ENCODE data around the gene FOXN3.
"Not testable (repeated sequence)": the region's sequence is repeated elsewhere in the genome, so short reads cannot be mapped to it uniquely, and the experiment has no call there.

The FOXN3 gene

DNA sequence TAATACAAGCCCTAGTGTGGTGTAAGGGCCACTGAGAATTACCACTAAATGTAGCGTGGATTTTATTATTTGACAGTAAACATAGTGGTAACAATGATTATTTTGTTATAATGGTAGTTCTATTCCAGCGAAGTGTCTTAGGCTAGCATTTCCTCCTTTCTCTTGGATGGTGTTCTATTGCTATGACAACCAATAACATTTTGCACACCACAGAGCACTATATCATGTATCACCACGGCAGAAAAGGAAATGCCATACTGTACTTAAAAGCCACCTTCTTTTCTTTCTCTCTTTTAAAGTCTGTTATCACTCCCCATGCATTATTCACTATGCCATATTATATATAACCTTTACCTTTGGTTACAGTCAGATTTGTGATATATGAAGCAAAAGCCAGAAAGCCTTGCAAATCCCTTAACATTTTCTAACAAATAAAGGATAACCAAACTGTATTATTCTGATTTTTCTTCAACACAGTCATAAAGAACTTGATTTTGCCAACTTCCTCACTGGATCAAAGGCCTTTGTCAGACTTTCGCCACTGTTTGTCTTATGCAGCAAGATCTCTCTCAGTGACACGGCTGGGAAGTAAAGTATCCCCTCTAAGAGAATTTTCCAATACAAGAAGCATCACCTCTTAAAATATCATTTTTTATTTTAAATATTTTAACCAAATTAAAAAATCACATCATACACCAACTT is 195.8 kb downstream of the FOXN3 start:
- peak in 2 of 3 experiments; percentile 61 to 65 for DNase-seq

DNA sequence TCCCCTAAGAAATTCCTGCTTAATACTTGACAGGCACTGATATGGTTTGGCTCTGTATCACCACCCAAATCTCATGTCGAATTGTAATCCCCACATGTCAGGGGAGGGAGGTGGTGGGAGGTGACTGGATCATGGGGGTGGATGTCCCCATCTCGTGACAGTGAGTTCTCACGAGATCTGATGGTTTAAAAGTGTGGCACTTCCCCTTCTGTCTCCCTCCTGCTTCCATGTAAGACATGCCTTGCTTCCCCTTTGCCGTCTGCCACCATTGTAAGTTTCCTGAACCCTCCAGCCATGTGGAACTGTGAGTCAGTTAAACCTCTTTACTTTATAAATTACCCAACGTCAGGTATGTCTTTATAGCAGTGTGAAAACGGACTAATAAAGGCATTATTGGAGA is 198.0 kb downstream of the FOXN3 start:
- no peak for DNase-seq

DNA sequence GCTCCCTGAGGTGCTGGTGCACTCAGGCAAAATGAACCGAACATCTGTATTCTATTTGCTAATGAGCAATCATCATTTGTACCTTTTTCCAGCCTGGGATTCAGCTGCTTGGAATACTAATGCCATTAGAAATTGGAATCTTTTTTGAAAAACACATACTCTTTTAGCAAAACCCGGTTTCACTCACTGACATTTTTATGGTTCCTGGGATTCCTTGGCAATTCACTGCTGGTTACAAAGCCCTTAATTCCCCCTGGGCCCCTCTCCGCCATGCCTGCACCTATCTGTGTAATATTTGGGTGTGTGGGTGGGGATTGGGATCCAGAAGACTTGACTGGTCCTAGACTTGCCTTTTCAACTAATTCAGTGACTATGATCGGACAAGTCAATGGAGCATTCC is 199.1 kb downstream of the FOXN3 start:
- no peak for DNase-seq

DNA sequence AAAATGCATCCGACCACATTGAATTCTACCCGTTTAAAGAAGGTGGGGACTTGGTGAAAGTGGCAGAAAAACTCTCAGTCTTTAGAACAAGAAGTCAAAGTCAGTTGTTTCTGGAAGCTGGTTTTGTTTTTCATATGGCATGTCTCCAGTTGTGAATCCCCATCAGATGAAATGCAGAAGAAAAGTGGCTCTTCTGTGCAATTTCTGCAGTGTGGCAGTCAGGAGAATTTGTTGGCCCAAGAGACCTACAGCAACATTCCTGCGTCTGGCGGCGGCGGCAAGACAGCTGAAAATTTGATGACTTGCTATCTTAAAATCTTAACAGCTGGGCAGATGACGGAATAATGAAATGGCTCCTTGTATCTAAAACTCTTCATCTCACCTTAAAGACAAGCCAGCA is 201.5 kb downstream of the FOXN3 start:
- no peak for DNase-seq

DNA sequence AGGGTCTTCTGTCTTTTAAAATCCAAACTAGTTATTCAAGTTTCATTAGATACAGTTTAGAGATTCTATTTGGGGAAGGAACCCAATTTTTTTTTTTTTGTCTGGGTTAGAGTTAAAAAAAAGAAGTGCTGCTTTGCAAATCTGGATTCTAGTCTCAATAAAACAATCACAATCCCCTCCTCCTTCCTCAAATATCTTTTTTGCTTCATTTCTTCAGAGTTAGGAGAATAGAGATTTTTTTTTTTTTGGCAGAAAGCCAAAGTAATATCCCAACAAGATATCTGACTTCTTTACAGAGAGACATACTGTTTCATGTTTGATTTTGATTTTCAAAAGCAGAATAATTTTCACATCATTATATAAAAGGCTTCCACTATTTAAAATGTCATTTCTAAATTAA is 201.9 kb downstream of the FOXN3 start:
- DNase-seq, result peak in 1 of 3 experiments; percentile 40

DNA sequence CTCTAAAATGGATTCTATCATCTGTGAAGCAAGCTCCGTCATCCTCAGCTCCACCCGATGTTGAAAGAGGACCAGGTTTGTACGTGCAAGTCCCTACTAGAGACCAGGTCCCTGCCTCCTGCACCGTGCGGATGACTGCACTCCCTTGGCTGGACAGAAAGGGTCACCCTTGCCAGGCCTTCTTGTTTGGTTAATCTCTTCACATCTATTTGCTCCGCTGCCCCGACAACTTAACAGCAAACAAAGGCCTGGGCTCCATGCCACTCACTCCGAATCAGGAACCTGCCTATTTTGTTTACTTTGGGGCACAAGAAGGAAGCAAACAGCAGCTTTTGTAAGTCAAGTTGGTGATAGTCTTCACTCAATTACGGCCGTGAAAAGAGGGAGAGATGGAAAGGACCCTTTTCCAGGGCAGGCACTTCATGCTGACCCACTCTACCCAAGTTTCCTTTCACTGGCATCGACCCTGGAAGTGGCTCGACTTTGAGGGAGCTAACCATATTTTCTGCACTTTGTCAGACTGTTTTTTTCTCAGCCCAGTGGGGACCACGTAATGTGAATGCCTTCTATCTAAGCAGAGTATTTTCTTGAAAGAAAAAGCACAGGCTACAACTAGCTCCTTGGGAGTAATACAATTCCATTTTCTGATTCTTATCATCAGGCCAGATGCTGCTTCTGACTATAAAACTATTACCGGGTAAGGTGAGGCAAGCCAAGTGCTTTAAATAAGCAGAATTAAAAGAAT is 202.6 kb downstream of the FOXN3 start:
- peak; percentile 36 to 82 (median 56) for DNase-seq

DNA sequence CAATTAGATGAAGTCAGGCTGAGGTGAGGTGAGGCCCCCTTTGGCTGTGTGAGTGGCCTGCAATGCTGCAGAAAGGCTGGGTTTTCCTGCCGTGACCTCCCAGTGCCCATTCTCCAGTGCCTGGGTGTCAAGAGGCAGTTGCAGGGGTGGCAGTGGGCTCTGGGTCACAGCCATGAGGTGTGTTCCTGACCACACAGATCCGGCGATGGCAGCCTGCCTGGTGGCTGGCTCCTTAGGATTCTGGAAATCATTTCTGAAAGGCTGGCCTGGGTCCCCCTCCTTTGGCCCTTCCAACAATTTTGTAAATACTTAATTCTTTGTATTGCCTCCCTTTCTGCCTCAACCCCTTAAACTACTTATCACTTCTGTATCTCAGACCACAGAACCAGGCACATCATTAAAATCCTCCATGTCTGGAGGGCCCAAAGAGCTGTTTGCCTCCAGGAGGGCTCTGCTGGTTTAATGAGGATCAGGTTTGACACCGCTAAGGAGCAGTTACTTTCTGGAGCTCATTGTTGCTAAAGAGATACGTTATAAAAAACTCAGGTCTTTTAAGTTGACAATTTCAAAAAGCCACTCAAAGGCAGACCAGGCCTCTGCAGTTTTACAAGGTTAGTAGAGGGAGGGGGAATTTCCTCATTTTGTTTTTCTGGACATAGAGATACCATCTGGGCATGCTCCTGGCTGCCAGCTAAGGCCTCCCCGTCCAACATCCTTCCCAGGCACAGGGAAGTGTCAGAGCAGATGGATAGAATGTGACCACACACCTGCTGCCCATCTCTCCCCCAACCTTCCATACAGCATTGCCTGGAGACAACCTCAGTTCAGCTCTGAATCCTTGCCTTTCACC is 204.4 kb downstream of the FOXN3 start:
- DNase-seq, result peak in 1 of 3 experiments; percentile 32

DNA sequence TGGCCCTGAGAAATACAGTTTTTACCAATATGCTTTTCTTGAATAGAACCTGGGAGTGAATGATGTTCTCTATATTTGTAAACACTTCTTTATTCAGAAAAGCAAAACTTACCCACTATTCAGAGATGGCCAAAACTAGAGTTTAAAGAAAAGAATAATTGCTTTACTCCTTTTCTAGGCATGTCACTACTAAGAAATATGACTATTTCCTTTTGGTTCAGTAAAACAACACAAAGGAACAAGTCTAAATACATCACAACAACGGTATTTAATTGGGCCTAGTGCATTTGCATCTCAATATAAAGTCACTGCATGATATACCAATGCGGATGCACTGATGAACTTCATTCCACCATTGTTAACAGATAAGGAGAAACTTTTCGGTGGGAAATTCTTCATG is 207.5 kb downstream of the FOXN3 start:
- DNase-seq, result no peak

DNA sequence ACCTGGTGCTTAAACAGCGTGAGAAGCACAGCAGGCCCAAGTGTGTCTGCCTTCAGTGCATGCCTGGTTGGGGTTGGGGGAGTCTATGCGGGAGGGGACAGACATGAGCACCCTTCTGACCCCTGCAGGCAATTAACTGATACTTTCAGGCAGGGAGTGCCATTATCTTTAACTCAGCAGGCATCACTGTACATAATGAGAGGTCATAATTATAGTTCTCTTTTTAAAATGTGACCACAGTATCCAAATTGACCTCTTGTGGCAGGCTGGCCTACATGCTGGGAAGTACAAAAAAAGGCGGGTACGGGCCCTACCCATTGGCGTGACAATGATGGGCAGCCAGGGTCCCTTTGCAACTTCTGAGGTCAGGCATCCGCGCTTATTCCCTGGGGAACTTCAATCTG is 209.1 kb downstream of the FOXN3 start:
- DNase-seq, result peak; percentile 72 to 98 (median 79)

DNA sequence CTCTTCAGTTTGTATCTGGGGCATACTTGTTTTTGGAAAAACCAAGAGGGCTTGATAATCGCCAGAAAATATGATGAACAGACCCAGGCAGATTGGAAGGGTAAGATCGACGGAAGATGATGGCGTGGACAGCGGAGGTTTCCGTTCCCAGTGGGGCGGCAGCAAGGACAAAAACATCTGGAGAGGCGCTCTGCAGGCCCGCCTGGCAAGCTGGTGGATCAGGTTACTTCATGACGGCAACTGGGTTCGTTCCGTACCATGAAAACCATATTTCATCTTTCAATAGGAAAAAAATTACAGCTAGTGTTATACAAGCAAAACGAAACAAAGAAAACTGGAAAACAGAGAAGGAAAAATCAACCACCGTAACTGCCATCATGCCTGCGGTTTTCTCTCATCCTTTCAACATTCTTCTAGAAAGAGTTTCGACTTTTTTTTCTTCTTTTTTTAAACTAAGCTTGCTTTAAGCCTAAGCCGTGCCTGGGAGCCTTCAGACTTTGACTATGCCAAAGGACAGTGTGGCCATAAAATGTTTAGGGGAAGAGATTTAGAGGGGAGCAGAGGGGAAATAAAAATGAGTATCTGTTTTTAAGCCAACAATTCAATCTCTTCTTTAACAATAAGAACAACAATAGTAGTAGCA is 210.5 kb downstream of the FOXN3 start:
- peak in 1 of 3 experiments; percentile 40 for DNase-seq

DNA sequence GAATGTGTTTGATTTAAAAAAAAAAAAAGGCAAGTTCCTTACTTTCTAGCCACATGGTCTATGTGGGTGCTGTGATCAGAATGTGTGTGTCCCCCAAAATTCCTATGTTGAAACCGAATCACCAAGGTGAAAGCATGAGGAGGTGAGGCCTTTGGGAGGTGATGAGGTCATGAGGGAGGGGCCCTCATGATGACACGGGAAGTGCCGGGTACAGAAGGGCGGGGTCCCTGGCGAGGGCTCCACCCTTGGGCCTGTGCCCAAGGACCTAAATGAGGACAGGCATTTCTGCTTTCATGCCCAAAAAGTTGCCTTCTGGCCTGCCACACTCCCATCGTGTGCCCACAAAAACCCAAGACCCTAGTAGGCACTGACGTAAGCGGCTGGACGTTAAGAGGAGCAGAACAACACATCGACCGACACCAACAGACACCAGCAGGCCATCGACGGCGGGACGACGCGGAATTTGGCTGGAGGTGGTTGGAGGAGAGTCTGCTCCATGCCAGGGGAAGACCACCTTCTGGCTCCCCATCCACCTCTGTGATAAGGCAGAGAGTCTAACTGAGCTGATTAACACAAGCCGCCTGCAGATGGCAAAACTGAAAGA is 211.8 kb downstream of the FOXN3 start:
- DNase-seq, result no peak

DNA sequence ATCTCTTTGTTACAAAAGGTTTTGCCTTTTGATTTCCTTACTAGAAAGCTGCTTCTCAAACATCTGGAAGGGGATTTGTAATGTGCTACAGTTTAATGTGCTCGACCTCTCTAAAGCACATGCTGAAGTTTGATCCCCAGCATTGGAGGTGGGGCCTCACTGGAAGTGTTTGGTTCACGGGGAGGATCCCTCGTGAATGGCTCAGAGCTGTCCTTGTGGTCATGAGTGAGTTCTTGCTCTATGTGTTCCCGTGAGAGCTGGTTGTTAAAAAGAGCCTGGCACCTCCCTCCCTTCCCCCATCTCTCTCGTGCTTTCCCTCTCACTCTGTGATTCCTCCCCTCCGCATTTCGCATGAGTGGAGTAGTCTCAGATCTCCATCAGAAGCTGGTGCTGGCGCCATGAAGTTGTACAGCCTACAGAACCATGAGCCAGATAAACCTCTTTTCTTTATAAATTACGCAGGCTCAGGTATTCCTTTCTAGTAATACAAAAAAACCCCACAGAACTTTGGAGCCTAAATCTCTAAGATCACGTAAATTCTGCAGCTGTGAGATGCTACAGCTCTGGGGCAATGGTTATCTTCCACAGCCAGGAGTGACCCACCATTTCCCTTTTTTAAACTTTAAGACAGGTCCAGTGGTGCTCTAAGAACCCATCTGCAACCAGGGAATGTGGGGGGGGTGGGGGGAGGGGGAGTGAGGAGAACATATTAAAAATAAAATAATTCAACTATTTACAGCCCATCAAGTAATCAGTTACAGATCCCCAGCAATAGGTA is 214.4 kb downstream of the FOXN3 start:
- DNase-seq, result peak in 1 of 3 experiments; percentile 31

DNA sequence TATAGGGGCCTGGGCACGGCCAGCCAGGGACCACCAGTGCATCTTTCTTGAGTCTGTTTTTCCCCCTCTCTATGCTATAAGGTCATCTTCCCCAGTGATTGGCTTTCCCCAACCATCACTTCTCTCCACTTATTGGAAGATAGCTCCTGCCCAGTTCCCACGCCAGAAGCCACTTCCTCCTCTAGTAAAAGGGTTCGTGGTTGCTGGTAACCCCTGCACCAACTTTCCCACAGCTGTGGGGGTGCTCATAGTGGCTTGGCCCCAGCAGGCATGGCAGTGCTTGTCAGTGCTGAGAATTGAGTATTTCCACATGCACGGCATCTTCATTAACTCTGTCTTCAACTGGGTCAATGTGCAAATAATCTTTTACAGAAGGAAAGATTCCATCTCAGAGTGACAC is 215.4 kb downstream of the FOXN3 start:
- DNase-seq, result no peak

DNA sequence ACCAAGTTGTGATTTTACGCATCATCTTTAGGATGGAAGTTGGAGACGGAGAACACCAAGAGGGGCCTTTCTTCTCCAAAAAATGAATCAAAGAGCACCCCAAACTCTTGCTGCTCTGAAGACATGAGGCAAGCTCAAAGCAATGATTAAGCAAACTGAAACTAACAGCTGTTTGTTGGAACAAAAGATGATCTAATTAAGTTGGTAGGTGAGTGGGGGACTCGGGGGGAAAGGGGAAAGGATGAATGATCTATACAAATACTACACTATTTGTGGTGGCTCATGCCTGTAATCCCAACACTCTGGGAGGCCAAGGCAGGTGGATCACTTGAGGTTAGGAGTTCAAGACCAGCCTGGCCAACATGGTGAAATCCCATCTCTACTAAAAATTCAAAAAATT is 217.7 kb downstream of the FOXN3 start:
- DNase-seq, result not testable (repeated sequence)

DNA sequence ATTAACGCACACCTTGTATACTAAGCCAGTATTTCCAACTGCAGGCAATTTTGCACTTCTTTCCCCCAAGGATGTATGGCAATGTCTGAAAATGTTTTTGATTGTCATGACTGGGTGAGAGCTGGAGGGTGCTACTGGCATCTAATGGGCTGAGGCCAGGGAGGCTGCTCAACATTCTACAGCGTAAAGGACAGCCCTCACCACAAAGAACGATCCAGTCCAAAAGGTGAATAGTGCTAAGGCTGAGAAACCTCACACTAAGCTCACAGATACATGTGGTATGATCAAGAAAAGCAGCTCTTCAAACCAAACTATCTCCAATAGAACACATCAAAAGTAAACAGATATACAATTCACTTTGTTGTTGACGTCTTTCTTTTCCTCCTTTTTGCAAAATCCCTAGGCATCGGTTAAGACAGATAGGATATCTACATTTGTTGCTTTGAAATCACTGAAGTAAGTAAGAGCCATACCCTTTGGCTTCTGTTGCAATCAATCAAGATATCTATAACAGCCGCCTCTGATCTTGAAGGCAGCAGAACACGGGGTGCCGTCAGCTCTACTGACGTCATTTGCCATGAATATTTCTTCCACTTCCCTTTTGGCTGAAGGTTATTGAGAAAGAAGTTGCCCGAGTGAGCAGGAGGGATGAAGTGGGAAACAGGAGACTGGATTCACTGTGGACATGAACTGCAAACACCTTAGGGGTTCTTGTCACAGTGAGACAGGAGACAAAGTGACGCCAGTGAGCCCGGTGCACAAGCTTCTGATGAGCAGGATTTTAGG is 218.3 kb downstream of the FOXN3 start:
- DNase-seq, result no peak

DNA sequence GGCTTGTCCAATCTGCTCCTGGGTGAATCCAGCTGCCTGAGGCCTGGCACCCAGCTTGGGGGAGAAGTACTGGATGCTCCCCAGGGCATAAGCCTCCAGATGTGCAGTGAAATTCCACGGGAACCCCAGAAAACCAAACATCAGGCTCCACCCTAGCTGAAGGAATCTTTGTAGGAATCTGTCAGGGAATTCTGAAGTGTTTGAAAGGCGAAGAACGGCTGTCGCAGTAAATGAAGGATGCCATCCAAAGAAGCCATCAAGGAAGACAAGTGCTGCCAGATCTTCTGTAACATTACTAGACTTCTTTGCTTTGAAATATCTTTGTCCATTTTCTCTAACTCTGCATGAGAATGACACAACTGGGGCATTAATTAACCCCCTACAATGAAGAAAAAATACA is 219.4 kb downstream of the FOXN3 start:
- no peak for DNase-seq

DNA sequence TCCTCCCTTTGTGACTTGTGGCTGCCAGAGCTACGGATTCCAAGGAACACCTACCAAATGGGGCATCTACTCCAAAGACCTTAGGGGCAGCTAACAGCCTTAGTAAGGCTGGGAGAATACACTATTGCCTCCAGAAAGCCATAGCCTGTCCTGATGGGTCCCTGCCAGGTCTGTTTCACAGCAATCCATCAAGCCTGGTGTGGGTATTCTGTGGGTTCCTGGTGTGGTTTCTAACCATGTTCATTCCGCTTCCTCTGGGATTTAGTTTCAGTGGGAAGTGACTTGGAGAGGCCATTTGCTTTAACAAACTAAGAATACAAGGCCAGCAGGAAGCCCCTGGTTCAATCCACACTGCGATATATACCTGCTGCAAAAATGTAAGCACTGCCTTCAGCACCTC is 220.5 kb downstream of the FOXN3 start:
- DNase-seq, result no peak

DNA sequence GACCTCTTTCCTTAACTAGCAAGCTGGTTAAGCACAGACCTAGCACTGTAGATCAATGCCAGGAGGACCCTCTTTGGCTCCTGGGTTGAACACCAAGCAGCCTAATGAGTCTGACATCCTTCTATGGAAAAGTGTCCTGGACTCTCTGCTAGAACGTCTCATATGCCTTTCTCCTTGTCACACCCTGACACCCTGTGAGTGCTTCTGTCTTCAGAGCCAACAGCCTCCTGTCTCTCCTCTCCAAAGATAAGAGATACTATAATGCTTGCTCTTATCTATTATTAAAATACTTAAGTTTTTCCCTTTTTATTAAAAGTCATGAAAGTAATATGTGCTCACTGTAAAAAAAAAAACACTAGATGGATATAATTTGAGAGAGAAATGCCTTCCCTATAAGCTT is 222.7 kb downstream of the FOXN3 start:
- DNase-seq, result no peak

DNA sequence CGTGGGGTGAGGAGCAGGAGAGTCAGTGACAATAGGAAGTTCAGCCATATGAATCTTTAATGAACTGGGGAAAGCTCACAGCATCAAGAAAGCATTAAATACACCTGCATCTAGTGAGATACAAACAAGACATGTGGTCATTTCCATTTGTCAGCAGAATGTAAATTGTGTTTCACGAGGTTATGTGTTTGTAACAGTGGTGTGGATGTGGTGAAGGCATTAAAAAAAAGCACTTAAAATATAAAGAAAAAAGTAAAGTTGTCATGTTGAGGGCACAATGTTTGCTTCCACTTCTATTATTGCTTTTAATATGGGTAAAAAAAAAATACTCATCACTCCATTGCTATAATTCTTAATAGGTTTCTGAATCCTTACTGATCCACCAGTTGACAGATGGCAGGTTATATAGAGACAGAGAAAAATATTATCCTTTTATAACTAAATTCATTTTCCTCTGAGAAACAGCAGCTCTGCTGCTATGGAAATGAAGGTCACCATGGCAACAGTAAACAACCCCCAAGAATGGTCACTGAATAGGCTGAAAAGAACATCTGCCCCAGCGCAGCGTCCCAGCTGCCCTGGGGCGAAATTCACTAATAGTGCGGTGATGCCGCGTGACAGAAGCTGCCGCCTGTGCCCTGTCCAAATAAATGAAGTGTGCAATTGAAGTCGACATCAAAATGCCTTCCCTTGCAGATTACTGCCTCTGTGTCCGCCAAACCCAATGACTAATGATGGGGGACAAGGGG is 226.1 kb downstream of the FOXN3 start:
- DNase-seq, result peak in 2 of 3 experiments; percentile 91 to 98

DNA sequence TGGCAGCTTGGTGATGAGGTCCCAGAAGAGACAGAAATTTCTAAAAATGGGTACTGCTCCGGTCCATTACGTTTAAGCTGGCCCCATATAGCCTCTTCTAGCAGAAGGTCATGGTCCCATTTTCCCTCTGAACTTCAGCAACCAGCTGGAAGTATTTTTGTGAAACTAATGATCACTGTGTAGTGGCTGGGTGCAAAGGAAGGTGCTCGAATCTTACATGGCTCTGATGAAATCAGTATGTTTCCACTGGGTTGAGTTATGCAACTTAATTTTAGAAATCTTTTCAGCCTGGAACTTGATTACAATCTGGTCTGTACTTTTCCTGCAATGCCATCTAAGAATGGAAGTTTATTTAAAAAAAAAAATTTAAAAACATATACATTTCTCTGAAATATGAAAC is 228.5 kb downstream of the FOXN3 start:
- DNase-seq, result no peak
